OCI-LY7 (cell line): Measurements from ENCODE around the gene COPS2. TPM values are rescaled to one million over a fixed set of nuclear protein-coding genes. Genes with fewer than 3 reads are reported as not detected.

ENCODE experiments used
- BruUV-seq: library from RNA; stranded (reverse); fragments of 400-500 nt; replicated peaks from 2 replicates; lab custom pipeline; 2021; lab: Mats Ljungman, UMichigan
- CTCF ChIA-PET: fragments of 300-600 bp; sonication (Branson Sonifier 250); formaldehyde crosslinking; loops from one replicate; lab custom pipeline; 2022; ENCODE audit warnings: antibody characterized with exemption; ENCODE audit not compliant: unreplicated experiment; lab: Charles Lee
- POLR2A ChIA-PET: fragments of 300-600 bp; sonication (Branson Sonifier 250); formaldehyde crosslinking; loops from one replicate; lab custom pipeline; 2022; ENCODE audit warnings: antibody characterized with exemption; lab: Charles Lee
- DNase-seq: peaks from one replicate; pipeline ENCODE4 v3.0.0-alpha.2; 2015; ENCODE audit warnings: low spot score
- H2AFZ ChIP-seq: fragments of 200-600 bp; sonication (generic), shearing (Covaris generic); 2 replicates; pipeline ENCODE4 v1.6.1; 2014; ENCODE audit warnings: mild to moderate bottlenecking, antibody characterized with exemption, low read length, moderate library complexity
- H3K27ac ChIP-seq: fragments of 200-600 bp; sonication (generic); 2 replicates; pipeline ENCODE4 v1.5.1; 2014; ENCODE audit warnings: mixed run types, low read depth, mild to moderate bottlenecking, moderate library complexity, low read length, inconsistent platforms; ENCODE audit not compliant: poor library complexity, severe bottlenecking
- H3K36me3 ChIP-seq: fragments of 200-600 bp; sonication (generic); 2 replicates; pipeline ENCODE4 v1.6.1; 2014; ENCODE audit warnings: mild to moderate bottlenecking, antibody characterized with exemption, low read length, moderate library complexity, mixed read lengths; ENCODE audit not compliant: insufficient read depth
- H3K4me1 ChIP-seq: fragments of 200-600 bp; sonication (generic); 2 replicates; pipeline ENCODE4 v1.5.1; 2014; ENCODE audit warnings: mild to moderate bottlenecking, low read length; ENCODE audit not compliant: insufficient read depth, poor library complexity, severe bottlenecking
- H3K4me2 ChIP-seq: fragments of 200-600 bp; sonication (generic); 2 replicates; pipeline ENCODE4 v1.6.1; 2014; ENCODE audit warnings: mild to moderate bottlenecking, low read length
- H3K4me3 ChIP-seq: fragments of 200-600 bp; sonication (generic); 2 replicates; pipeline ENCODE4 v1.5.1; 2014; ENCODE audit warnings: mild to moderate bottlenecking, low read depth, low read length; ENCODE audit not compliant: poor library complexity, severe bottlenecking
- H3K79me2 ChIP-seq: fragments of 200-600 bp; sonication (generic); 2 replicates; pipeline ENCODE4 v1.6.1; 2016; ENCODE audit warnings: low read depth, mild to moderate bottlenecking, low read length, moderate library complexity, mixed read lengths; ENCODE audit not compliant: insufficient read depth
- H3K9me2 ChIP-seq: fragments of 200-600 bp; sonication (generic); 2 replicates; pipeline ENCODE4 v1.6.1; 2016; ENCODE audit warnings: mild to moderate bottlenecking, low read length, mixed read lengths; ENCODE audit not compliant: insufficient read depth
- H3K9me3 ChIP-seq: fragments of 200-600 bp; sonication (generic); 2 replicates; pipeline ENCODE4 v1.6.1; 2014; ENCODE audit warnings: mild to moderate bottlenecking, mixed run types, low read length, mixed read lengths
- H4K20me1 ChIP-seq: fragments of 200-600 bp; sonication (generic); 2 replicates; pipeline ENCODE4 v1.6.1; 2014; ENCODE audit warnings: mild to moderate bottlenecking, antibody characterized with exemption, low read length, moderate library complexity, mixed read lengths; ENCODE audit not compliant: insufficient read depth
- EZH2phosphoT487 ChIP-seq: fragments of 200-600 bp; sonication (generic); IDR thresholded peaks from 2 replicates; pipeline ENCODE4 v1.6.1; 2018; ENCODE audit warnings: low read depth, borderline replicate concordance, mild to moderate bottlenecking, mixed run types, antibody characterized with exemption, low read length, moderate library complexity, mixed read lengths
- intact Hi-C: fragments of 100-400 bp; cut with micrococcal nuclease; formaldehyde crosslinking; loops from one replicate; pipeline ENCODE4 v1.10.0; 2022; ENCODE audit not compliant: unreplicated experiment
- total RNA-seq, 2 experiments: library from RNA; depleted of rRNA in 1 of 2; stranded (reverse); fragments of >200 nt in 1 of 2; shearing (Covaris generic) in 1 of 2; gene quantifications; 2 replicates each; pipeline ENCODE4 v1.2.3, GENCODE V29; 2014 to 2022
- TF ChIP-seq, protein P1 (sequence below): fragments of 200-600 bp; sonication (generic); conservative IDR thresholded peaks from 2 replicates; pipeline ENCODE4 v1.5.1; 2014; ENCODE audit warnings: mild to moderate bottlenecking, antibody characterized with exemption, low read length, moderate library complexity, mixed read lengths

Gene COPS2
- total RNA-seq, 2 experiments from 2014 or later = 24.6 to 81.2 TPM

- no peaks in the 10 kb centered on the region for H3K9me3 ChIP-seq
- H3K4me2 ChIP-seq = no peak overlapping the region
- no peak overlapping the region for H3K27ac ChIP-seq
- no peaks in the 10 kb centered on the region for H3K9me2 ChIP-seq
- TF ChIP-seq EZH2phosphoT487 = no peak
- TF ChIP-seq, protein P1, sequence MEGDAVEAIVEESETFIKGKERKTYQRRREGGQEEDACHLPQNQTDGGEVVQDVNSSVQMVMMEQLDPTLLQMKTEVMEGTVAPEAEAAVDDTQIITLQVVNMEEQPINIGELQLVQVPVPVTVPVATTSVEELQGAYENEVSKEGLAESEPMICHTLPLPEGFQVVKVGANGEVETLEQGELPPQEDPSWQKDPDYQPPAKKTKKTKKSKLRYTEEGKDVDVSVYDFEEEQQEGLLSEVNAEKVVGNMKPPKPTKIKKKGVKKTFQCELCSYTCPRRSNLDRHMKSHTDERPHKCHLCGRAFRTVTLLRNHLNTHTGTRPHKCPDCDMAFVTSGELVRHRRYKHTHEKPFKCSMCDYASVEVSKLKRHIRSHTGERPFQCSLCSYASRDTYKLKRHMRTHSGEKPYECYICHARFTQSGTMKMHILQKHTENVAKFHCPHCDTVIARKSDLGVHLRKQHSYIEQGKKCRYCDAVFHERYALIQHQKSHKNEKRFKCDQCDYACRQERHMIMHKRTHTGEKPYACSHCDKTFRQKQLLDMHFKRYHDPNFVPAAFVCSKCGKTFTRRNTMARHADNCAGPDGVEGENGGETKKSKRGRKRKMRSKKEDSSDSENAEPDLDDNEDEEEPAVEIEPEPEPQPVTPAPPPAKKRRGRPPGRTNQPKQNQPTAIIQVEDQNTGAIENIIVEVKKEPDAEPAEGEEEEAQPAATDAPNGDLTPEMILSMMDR = no peak
- H3K36me3 ChIP-seq = no peaks in the 10 kb centered on the region
- H3K79me2 ChIP-seq = no peaks in the 10 kb centered on the region
- ChIA-PET POLR2A (no interaction called here), CTCF (no interaction called here)
- intact Hi-C loops = no loop called here
- H3K4me3 ChIP-seq = no peak overlapping the region
- no peaks in the 10 kb centered on the region for H3K4me1 ChIP-seq
- no peaks in the 10 kb centered on the region for H4K20me1 ChIP-seq
- no peak for DNase-seq
- H2AFZ ChIP-seq = no peak overlapping the region
- no TSS peak for BruUV-seq
Measured at GRCh38 chr15:49190586-49190985, 35.2 kb upstream of the COPS2 start.

- H3K36me3 ChIP-seq = no peaks in the 10 kb centered on the region
- POLR2A ChIA-PET = interaction anchor here (0.6 kb wide), 1 partner anchor 20 kb away, joined by 3 read pairs; the partner anchor contains the start of gene GALK2
- no peaks in the 10 kb centered on the region for H3K9me3 ChIP-seq
- CTCF ChIA-PET = no interaction called here
- H3K4me1 ChIP-seq = no peaks in the 10 kb centered on the region
- no peak overlapping the region for H3K27ac ChIP-seq
- H3K4me2 ChIP-seq = no peak overlapping the region
- intact Hi-C loops = no loop called here
- no peaks in the 10 kb centered on the region for H3K79me2 ChIP-seq
- H4K20me1 ChIP-seq = no peaks in the 10 kb centered on the region
- H3K4me3 ChIP-seq = no peak overlapping the region
- no peak overlapping the region for H2AFZ ChIP-seq
- TF ChIP-seq, protein P1 = no peak
- TF ChIP-seq EZH2phosphoT487 = no peak
- no peak for DNase-seq
- H3K9me2 ChIP-seq = no peaks in the 10 kb centered on the region
- BruUV-seq = no TSS peak
Measured at GRCh38 chr15:49189631-49190030, 34.2 kb upstream of the COPS2 start.

DNA sequence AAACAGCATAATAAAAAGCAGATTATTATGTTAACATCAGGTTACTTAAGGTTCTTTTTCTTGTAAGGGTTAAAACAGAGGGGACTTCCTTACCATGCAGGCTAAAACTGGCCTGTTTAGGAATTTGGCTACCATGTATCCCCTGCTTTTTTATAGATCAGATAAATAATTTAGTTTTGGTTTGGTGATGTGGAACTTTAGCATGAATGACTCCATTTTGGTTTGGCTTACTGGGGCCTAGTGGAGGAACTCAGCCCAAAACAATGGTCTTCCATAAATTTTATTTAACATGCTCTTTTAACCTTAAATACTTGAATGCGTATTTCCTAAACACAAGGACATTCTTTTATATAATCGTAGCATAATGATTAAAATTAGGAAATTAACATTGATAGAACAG is 33.5 kb upstream of the COPS2 start:
- no TSS peak for BruUV-seq
- Histone ChIP-seq H3K4me2 (no peak overlapping the region), H3K27ac (no peak overlapping the region), H3K4me3 (no peak overlapping the region), H3K36me3 (no peaks in the 10 kb centered on the region), H3K79me2 (no peaks in the 10 kb centered on the region), H4K20me1 (no peaks in the 10 kb centered on the region), H3K4me1 (no peaks in the 10 kb centered on the region), H3K9me2 (no peaks in the 10 kb centered on the region), H2AFZ (no peak overlapping the region), H3K9me3 (no peaks in the 10 kb centered on the region)
- POLR2A ChIA-PET = interaction anchor here (0.6 kb wide), 1 partner anchor 402 kb away, joined by 3 read pairs; no protein-coding TSS in a partner anchor
- intact Hi-C loops = no loop called here
- TF ChIP-seq EZH2phosphoT487 = no peak
- TF ChIP-seq, protein P1 = no peak
- CTCF ChIA-PET = no interaction called here
- DNase-seq = no peak
